Fibroblast of lung (primary cell): Measurements from ENCODE around the gene SLF2. TPM values are rescaled to one million over a fixed set of nuclear protein-coding genes. Genes with fewer than 3 reads are reported as not detected.

Source experiments
- DNase-seq, 2 donors: peaks; one replicate each; pipeline versions ENCODE4 v3.0.0 to v3.0.0-alpha.2; 2010; ENCODE audit warnings: low read depth in 2 of 2
- H2AFZ ChIP-seq: 2 replicates; pipeline ENCODE4 v1.5.1; 2012; ENCODE audit warnings: low read length, control low read depth, inconsistent platforms
- H3K27ac ChIP-seq: 2 replicates; pipeline ENCODE4 v1.5.1; 2011; ENCODE audit warnings: low read length, control low read depth; ENCODE audit not compliant: insufficient read depth
- H3K27me3 ChIP-seq: 2 replicates; pipeline ENCODE4 v1.5.1; 2011; ENCODE audit warnings: mild to moderate bottlenecking, low read length; ENCODE audit not compliant: control insufficient read depth, insufficient read depth
- H3K36me3 ChIP-seq: 2 replicates; pipeline ENCODE4 v1.5.1; 2011; ENCODE audit warnings: low read length; ENCODE audit not compliant: control insufficient read depth, insufficient read depth
- H3K4me1 ChIP-seq: 2 replicates; pipeline ENCODE4 v1.5.1; 2011; ENCODE audit warnings: low read length; ENCODE audit not compliant: control insufficient read depth, insufficient read depth; ENCODE audit errors: extremely low read depth
- H3K4me2 ChIP-seq: 2 replicates; pipeline ENCODE4 v1.5.1; 2011; ENCODE audit warnings: low read length, control low read depth; ENCODE audit not compliant: insufficient read depth; ENCODE audit errors: extremely low read depth
- H3K4me3 ChIP-seq, 4 experiments: fragments of 200-600 bp in 1 of 4; sonication (generic) in 1 of 4; replicated peaks in 1 of 4; 2 replicates each; pipeline ENCODE4 v1.5.1; 2011 to 2016; ENCODE audit warnings: low read length in 4 of 4, low read depth in 3 of 4, mild to moderate bottlenecking in 3 of 4, control low read depth in 2 of 4, inconsistent platforms in 1 of 4, mixed read lengths in 1 of 4; ENCODE audit not compliant: insufficient read depth in 1 of 4; ENCODE audit errors: control extremely low read depth in 1 of 4
- H3K79me2 ChIP-seq: 2 replicates; pipeline ENCODE4 v1.5.1; 2012; ENCODE audit warnings: mild to moderate bottlenecking, low read length, inconsistent platforms; ENCODE audit not compliant: control insufficient read depth, insufficient read depth
- H3K9ac ChIP-seq: 2 replicates; pipeline ENCODE4 v1.5.1; 2011; ENCODE audit warnings: mild to moderate bottlenecking, low read length, control low read depth; ENCODE audit not compliant: insufficient read depth
- H3K9me3 ChIP-seq: 2 replicates; pipeline ENCODE4 v1.5.1; 2012; ENCODE audit warnings: low read depth, low read length; ENCODE audit not compliant: control insufficient read depth, insufficient read depth
- H4K20me1 ChIP-seq: 2 replicates; pipeline ENCODE4 v1.5.1; 2011; ENCODE audit warnings: low read length; ENCODE audit not compliant: control insufficient read depth, insufficient read depth; ENCODE audit errors: extremely low read depth
- CTCF ChIP-seq, 2 donors: IDR thresholded peaks in 1 of 2; conservative IDR thresholded peaks in 1 of 2; 1 replicate in 1 of 2; 2 replicates in 1 of 2; pipeline ENCODE4 v1.5.1; 2011 to 2012; ENCODE audit warnings: low read length in 2 of 2, control low read depth in 1 of 2, inconsistent platforms in 1 of 2, low read depth in 1 of 2, mild to moderate bottlenecking in 1 of 2
- EZH2 ChIP-seq: IDR thresholded peaks from 2 replicates; pipeline ENCODE4 v1.5.1; 2012; ENCODE audit warnings: low read length, control low read depth, mild to moderate bottlenecking; ENCODE audit errors: missing control alignments
- polyA plus RNA-seq, 2 donors: library from polyadenylated mRNA; depleted of rRNA in 1 of 2; stranded (reverse) in 1 of 2; unstranded in 1 of 2; fragments of >200 nt; gene quantifications; 2 replicates each; pipeline ENCODE4 v1.2.1, GENCODE V29; 2011 to 2012; ENCODE audit warnings: missing spikeins in 1 of 2
- total RNA-seq: library from RNA; depleted of rRNA; stranded (reverse); fragments of >200 nt; gene quantifications from 2 replicates; pipeline ENCODE4 v1.2.1, GENCODE V29; 2014

Gene SLF2
- total and polyA plus RNA-seq, 2 donors (not counting 1 experiment from before 2014, with no cell fraction given): 16.6 to 32.5 TPM

DNA sequence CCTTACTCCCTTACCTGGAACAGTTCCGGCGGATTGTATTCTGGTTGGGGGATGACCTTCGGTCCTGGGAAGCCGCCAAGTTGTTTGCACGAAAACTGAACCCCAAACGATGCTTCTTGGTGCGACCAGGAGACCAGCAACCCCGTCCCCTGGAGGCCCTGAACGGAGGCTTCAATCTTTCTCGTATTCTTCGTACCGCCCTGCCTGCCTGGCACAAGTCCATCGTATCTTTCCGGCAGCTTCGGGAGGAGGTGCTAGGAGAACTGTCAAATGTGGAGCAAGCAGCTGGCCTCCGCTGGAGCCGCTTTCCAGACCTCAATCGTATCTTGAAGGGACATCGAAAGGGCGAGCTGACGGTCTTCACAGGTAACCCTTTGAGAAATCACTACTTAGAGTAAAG is 76.3 kb downstream of the SLF2 start:
- H3K4me1 ChIP-seq: peaks cover 8% of the 10 kb centered on the region
- no peaks in the 10 kb centered on the region for H3K9me3 ChIP-seq
- DNase-seq: no peak
- TF ChIP-seq EZH2 (no peak), CTCF (conservative IDR thresholded peaks at IDR 0.05 in 1 of 2, IDR thresholded peaks at IDR 0.05 in 1 of 2; ENCODE audit: low read depth in 1 of 2, low read length in 2 of 2) (no peak)
- peaks cover 33% of the 10 kb centered on the region for H3K79me2 ChIP-seq
- no peak overlapping the region for H3K9ac ChIP-seq
- H4K20me1 ChIP-seq: no peaks in the 10 kb centered on the region
- peaks cover 19% of the 10 kb centered on the region for H3K36me3 ChIP-seq
- no peaks in the 10 kb centered on the region for H3K27me3 ChIP-seq
- H3K27ac ChIP-seq: no peak overlapping the region
- no peak overlapping the region for H3K4me2 ChIP-seq
- H3K4me3 ChIP-seq: no peak overlapping the region
- H2AFZ ChIP-seq: no peak overlapping the region

GRCh38 chr10:100993986-100994708 is 81.4 kb downstream of the SLF2 start:
- no peak overlapping the region for H3K4me3 ChIP-seq
- no peak overlapping the region for H2AFZ ChIP-seq
- no peak overlapping the region for H3K4me2 ChIP-seq
- no peaks in the 10 kb centered on the region for H3K9me3 ChIP-seq
- H3K4me1 ChIP-seq: peaks cover 10% of the 10 kb centered on the region
- no peaks in the 10 kb centered on the region for H3K27me3 ChIP-seq
- H3K36me3 ChIP-seq: peaks cover 15% of the 10 kb centered on the region
- TF ChIP-seq EZH2 (no peak), CTCF (conservative IDR thresholded peaks at IDR 0.05 in 1 of 2, IDR thresholded peaks at IDR 0.05 in 1 of 2; ENCODE audit: low read depth in 1 of 2, low read length in 2 of 2) (peak; percentile 72 to 73)
- no peaks in the 10 kb centered on the region for H4K20me1 ChIP-seq
- H3K9ac ChIP-seq: no peak overlapping the region
- peaks cover 10% of the 10 kb centered on the region for H3K79me2 ChIP-seq
- peak in 1 of 2 donors; percentile 55 for DNase-seq
- no peak overlapping the region for H3K27ac ChIP-seq

DNA sequence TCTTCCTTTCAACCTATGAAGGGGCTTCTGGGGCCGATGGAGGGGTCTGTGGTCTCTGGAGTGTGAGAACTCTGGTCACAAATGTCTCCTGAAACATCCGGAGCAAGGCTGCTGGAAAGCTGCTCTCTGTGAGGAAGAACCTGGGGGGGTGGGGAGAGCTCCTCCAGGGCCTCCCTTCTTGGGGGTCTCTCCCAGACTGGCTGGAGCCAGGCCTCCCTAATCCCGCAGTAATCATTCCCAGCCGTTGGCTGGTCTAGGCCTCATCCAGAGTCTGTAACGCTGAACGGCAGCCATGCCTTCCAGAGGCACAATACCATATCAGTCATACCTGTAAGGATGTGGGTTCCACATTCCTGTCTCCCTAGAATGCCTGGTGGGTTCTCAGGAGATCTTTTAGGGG is 82.4 kb downstream of the SLF2 start:
- no peak overlapping the region for H3K27ac ChIP-seq
- peaks cover 10% of the 10 kb centered on the region for H3K4me1 ChIP-seq
- H3K4me3 ChIP-seq: no peak overlapping the region
- H3K9ac ChIP-seq: no peak overlapping the region
- peaks cover 12% of the 10 kb centered on the region for H3K36me3 ChIP-seq
- DNase-seq: no peak
- H3K4me2 ChIP-seq: no peak overlapping the region
- H2AFZ ChIP-seq: no peak overlapping the region
- peaks cover 8% of the 10 kb centered on the region for H3K79me2 ChIP-seq
- TF ChIP-seq EZH2 (no peak), CTCF (conservative IDR thresholded peaks at IDR 0.05 in 1 of 2, IDR thresholded peaks at IDR 0.05 in 1 of 2; ENCODE audit: low read depth in 1 of 2, low read length in 2 of 2) (no peak)
- H3K27me3 ChIP-seq: no peaks in the 10 kb centered on the region
- H3K9me3 ChIP-seq: no peaks in the 10 kb centered on the region
- no peaks in the 10 kb centered on the region for H4K20me1 ChIP-seq
